ENCODE results near the gene SALL3. TPM values are rescaled to one million over a fixed set of nuclear protein-coding genes. Genes with fewer than 3 reads are reported as not detected.

The SALL3 gene
- total RNA-seq, 1 donor from 2014 or later: 7.7 TPM

DNA sequence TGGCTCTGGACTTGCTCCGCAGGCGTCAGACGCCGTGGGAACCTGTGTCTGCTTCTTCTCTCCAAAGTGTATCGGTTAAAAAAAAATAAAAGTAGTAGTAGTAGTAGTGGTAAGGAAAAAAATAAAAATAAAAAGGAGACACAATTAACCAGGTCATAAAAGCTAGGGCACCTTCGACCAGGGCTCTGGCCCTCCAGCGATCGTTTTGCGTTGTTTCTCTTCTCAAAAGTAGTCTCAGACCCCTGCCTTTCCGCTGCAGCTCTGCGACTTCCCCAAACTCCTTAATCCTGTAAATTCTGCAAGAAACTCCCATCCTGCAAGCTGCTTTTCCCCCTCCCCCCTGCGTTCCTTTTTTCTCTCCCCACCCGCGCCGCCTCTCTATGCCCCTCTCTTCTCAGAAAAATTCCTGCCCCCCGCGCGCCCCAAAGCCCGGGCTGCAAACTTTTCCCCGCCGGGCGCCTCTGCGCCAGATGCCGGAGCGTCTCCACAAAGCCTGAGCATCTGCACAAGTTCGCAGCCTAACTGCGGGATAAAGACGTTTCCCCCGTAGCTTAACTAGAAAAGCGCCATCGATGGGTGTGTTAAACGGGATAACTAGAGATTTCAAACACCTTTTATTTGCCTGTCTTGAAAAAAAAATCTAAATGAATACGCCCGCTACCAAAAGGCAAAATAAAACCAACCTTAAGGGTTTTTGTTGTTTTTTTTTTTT, 1.8 kb upstream of the SALL3 start:
- peaks cover 1% of the 10 kb centered on the region for H3K4me1 Mint-ChIP-seq (ENCODE audit: low read depth, unreplicated experiment)
- Histone ChIP-seq H2AFZ (ENCODE audit: low read depth, low read length) (no peak overlapping the region), H3K27ac (ENCODE audit: low read depth, low read length) (no peak overlapping the region), H3K9me3 (ENCODE audit: insufficient read depth, low read depth, low read length) (no peaks in the 10 kb centered on the region), H3K27me3 (ENCODE audit: insufficient read depth, low read length) (peaks cover 55% of the 10 kb centered on the region), H4K20me1 (ENCODE audit: insufficient read depth, low read length) (no peaks in the 10 kb centered on the region), H3K79me2 (ENCODE audit: insufficient read depth, low read length) (peaks cover 19% of the 10 kb centered on the region), H3K4me2 (ENCODE audit: low read length) (peak overlapping the region; percentile 73), H3K4me3 (ENCODE audit: insufficient read depth, low read depth, low read length) (no peak overlapping the region), H3K36me3 (ENCODE audit: insufficient read depth, low read length) (no peaks in the 10 kb centered on the region), H3K4me1 (ENCODE audit: insufficient read depth, low read length) (no peaks in the 10 kb centered on the region), H3K9ac (ENCODE audit: low read length) (no peak overlapping the region)
- H3K27me3 Mint-ChIP-seq (ENCODE audit: low read depth, unreplicated experiment): peaks cover 40% of the 10 kb centered on the region
- peak overlapping the region; percentile 78 for H3K4me3 Mint-ChIP-seq (ENCODE audit: unreplicated experiment)
- peaks cover 4% of the 10 kb centered on the region for H3K36me3 Mint-ChIP-seq (ENCODE audit: low read depth, unreplicated experiment)
- H3K9me3 Mint-ChIP-seq (ENCODE audit: unreplicated experiment): peaks cover 20% of the 10 kb centered on the region
- FAIRE-seq (no peak), DNase-seq (ENCODE audit: low read depth) (no peak)
- H3K27ac Mint-ChIP-seq (ENCODE audit: unreplicated experiment): peak overlapping the region; percentile 69
- no peak for TF ChIP-seq EZH2 (IDR thresholded peaks at IDR 0.05; ENCODE audit: insufficient read depth, low read length)
- TF ChIP-seq CTCF (IDR thresholded peaks at IDR 0.05; ENCODE audit: insufficient read depth, low read depth, low read length): no peak

DNA sequence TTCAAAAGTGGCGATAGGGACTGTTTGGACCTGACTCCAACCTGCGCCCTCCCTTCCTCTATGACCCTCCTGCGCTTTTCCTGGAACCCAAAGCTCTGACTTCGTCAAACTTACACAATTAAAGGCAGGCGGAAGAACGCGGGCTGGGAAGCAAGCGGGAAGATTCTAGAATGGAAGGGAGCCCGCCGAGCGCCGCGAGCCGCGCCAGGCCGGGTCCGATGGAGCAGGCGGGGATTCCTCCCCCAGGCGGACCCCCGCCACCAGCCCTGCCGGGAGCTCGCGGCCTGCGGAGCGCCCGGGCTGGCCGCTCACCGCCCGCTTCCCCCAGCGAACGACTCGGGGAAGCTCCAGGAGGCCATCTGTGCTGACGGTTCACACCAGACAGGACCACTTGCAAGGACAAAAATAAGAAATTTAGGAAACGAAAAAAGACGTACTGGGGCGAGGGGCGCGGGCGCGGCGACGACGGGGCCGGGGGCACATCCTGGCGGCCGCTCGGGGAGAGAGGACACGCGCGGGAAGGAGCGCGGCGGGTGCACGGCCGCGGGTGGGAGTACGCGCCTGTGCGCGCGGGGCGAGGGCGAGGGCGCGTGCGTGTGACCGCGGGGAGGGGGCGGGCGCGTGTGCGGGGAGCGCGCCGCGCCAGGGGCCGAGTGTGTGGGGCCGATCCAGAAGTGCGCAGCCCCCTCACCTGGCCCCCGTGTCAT, 1.1 kb upstream of the SALL3 start:
- Histone ChIP-seq H3K36me3 (ENCODE audit: insufficient read depth, low read length) (no peaks in the 10 kb centered on the region), H4K20me1 (ENCODE audit: insufficient read depth, low read length) (no peaks in the 10 kb centered on the region), H3K79me2 (ENCODE audit: insufficient read depth, low read length) (peaks cover 19% of the 10 kb centered on the region), H3K4me2 (ENCODE audit: low read length) (peak overlapping the region; percentile 73), H3K9ac (ENCODE audit: low read length) (no peak overlapping the region), H3K9me3 (ENCODE audit: insufficient read depth, low read depth, low read length) (no peaks in the 10 kb centered on the region), H3K27me3 (ENCODE audit: insufficient read depth, low read length) (peaks cover 53% of the 10 kb centered on the region), H3K4me1 (ENCODE audit: insufficient read depth, low read length) (no peaks in the 10 kb centered on the region), H2AFZ (ENCODE audit: low read depth, low read length) (no peak overlapping the region), H3K27ac (ENCODE audit: low read depth, low read length) (no peak overlapping the region), H3K4me3 (ENCODE audit: insufficient read depth, low read depth, low read length) (peak overlapping the region; percentile 10)
- H3K27ac Mint-ChIP-seq (ENCODE audit: unreplicated experiment): peak overlapping the region; percentile 69
- DNase-seq (ENCODE audit: low read depth): no peak
- H3K9me3 Mint-ChIP-seq (ENCODE audit: unreplicated experiment): peaks cover 17% of the 10 kb centered on the region
- H3K4me3 Mint-ChIP-seq (ENCODE audit: unreplicated experiment): peak overlapping the region; percentile 79
- no peak for TF ChIP-seq EZH2 (IDR thresholded peaks at IDR 0.05; ENCODE audit: insufficient read depth, low read length)
- TF ChIP-seq CTCF (IDR thresholded peaks at IDR 0.05; ENCODE audit: insufficient read depth, low read depth, low read length): no peak
- FAIRE-seq: no peak
- peaks cover 38% of the 10 kb centered on the region for H3K27me3 Mint-ChIP-seq (ENCODE audit: low read depth, unreplicated experiment)
- H3K36me3 Mint-ChIP-seq (ENCODE audit: low read depth, unreplicated experiment): peaks cover 3% of the 10 kb centered on the region
- peaks cover 1% of the 10 kb centered on the region for H3K4me1 Mint-ChIP-seq (ENCODE audit: low read depth, unreplicated experiment)

Measured in astrocyte (in vitro differentiated cells and primary cell).